ENCODE data around the gene DNAJB14. TPM values are rescaled to one million over a fixed set of nuclear protein-coding genes. Genes with fewer than 3 reads are reported as not detected.

The DNAJB14 gene
- total RNA-seq, 2 experiments from 2014 or later: 40.0 to 42.5 TPM

DNA sequence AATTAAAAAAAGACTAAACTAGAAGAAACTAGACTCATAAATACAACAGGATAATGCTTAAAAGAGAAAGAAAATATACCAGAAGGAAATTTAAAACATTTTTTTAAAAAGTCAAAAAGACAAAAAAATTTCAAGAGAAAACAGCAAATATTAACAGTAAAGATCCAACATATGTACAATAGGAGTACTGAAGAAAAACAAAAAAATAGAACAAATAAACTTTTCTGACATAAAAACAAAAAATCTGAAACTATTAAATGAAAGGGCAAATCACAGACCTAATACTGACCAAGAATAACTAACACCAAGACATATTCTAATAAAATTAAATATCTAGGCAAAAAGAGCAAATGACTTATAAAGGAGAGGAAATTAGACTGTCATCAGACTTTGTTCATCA lies 11.5 kb downstream of the DNAJB14 start:
- intact Hi-C loops (cut with micrococcal nuclease): no loop called here
- Mint-ChIP-seq H3K27ac (no peak overlapping the region), H3K36me3 (ENCODE audit: low read depth) (peaks cover 50% of the 10 kb centered on the region), H3K4me1 (ENCODE audit: low read depth) (peaks cover 39% of the 10 kb centered on the region), H3K9me3 (peaks cover 9% of the 10 kb centered on the region), H3K4me3 (no peak overlapping the region), H3K27me3 (no peaks in the 10 kb centered on the region)
- CTCF ChIA-PET: no interaction called here
- DNase-seq (no peak), ATAC-seq (no peak)
- TF ChIP-seq, protein P1, sequence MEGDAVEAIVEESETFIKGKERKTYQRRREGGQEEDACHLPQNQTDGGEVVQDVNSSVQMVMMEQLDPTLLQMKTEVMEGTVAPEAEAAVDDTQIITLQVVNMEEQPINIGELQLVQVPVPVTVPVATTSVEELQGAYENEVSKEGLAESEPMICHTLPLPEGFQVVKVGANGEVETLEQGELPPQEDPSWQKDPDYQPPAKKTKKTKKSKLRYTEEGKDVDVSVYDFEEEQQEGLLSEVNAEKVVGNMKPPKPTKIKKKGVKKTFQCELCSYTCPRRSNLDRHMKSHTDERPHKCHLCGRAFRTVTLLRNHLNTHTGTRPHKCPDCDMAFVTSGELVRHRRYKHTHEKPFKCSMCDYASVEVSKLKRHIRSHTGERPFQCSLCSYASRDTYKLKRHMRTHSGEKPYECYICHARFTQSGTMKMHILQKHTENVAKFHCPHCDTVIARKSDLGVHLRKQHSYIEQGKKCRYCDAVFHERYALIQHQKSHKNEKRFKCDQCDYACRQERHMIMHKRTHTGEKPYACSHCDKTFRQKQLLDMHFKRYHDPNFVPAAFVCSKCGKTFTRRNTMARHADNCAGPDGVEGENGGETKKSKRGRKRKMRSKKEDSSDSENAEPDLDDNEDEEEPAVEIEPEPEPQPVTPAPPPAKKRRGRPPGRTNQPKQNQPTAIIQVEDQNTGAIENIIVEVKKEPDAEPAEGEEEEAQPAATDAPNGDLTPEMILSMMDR (IDR thresholded peaks at IDR 0.05): no peak
- POLR2A ChIA-PET: no interaction called here

DNA sequence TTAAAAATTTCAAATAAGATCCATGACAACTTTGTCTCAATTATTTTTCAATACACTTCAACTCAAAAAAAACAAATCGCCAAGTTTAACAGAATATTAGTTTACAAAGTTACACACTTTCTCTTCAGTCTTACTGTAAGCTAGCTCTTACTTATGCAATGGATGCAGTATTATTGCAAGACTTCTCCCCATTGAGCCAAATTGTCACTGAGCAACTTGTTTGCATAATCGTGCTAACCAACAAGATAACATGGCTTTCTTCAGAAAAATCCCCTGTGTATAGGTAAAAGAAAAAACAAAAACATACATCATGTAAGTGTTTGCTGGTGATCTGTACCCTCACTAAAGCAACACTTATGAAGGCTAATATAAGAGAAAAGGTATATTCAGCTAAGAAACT lies 18.9 kb downstream of the DNAJB14 start:
- ATAC-seq: no peak
- ChIA-PET POLR2A (interaction anchor here (1.3 kb wide), 1 partner anchor 19 kb away, joined by 4 read pairs; no protein-coding TSS in a partner anchor), CTCF (interaction anchor here (1.1 to 2.0 kb wide), 2 partner anchors 12 to 13 kb away, joined by 4 to 6 read pairs; no protein-coding TSS in a partner anchor)
- no peaks in the 10 kb centered on the region for H3K9me3 Mint-ChIP-seq
- intact Hi-C loops (cut with micrococcal nuclease): no loop called here
- DNase-seq: no peak
- H3K27me3 Mint-ChIP-seq: no peaks in the 10 kb centered on the region
- H3K27ac Mint-ChIP-seq: no peak overlapping the region
- TF ChIP-seq, protein P1 (IDR thresholded peaks at IDR 0.05): no peak
- H3K4me1 Mint-ChIP-seq (ENCODE audit: low read depth): peaks cover 32% of the 10 kb centered on the region
- H3K36me3 Mint-ChIP-seq (ENCODE audit: low read depth): peaks cover 28% of the 10 kb centered on the region
- no peak overlapping the region for H3K4me3 Mint-ChIP-seq

DNA sequence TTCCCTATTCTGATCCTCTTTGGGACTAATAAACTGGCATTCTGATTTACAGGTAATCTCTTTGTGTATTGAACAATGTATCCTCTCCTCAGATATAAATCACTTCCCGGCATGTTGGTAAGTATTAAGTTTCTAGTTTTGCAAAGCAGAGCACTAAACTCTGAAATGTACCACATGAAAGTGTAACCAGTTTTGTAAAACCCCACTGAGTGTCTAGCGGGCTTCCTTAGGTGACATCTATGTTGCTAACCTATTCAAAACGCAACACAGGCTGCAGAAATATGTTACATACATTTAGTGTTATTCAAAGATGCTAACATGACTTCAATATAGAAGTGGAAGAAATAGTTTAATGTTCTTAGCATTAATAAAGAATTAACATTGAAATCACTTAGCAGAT lies 25.2 kb downstream of the DNAJB14 start:
- Mint-ChIP-seq H3K27ac (peak overlapping the region; percentile 68), H3K4me1 (ENCODE audit: low read depth) (peaks cover 29% of the 10 kb centered on the region), H3K4me3 (no peak overlapping the region), H3K9me3 (no peaks in the 10 kb centered on the region), H3K36me3 (ENCODE audit: low read depth) (peaks cover 42% of the 10 kb centered on the region), H3K27me3 (no peaks in the 10 kb centered on the region)
- ATAC-seq (peak; percentile 62), DNase-seq (peak; percentile 13)
- TF ChIP-seq, protein P1 (IDR thresholded peaks at IDR 0.05): no peak
- ChIA-PET POLR2A (no interaction called here), CTCF (interaction anchor here (1.5 kb wide), 1 partner anchor 28 kb away, joined by 3 read pairs; no protein-coding TSS in a partner anchor)
- intact Hi-C loops (cut with micrococcal nuclease): no loop called here

DNA sequence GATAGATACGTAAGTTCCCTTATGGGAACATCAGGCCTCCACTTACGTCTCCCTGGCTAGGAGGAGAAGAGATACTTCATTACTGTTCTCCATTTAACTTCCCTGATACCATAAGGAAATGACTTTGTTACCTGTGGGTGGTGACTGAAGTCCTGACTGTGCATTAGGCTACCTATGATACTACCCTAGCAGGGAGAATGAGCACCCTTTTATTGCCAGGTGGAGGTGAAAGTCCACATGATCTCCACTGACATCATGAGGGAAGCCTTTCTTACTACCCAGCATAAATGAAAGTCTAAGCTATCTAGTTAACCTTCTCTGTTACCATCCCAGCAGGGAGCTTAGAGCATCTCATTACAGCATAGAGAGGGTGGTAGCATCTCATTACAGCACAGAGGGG lies 27.8 kb downstream of the DNAJB14 start:
- peaks cover 29% of the 10 kb centered on the region for H3K4me1 Mint-ChIP-seq (ENCODE audit: low read depth)
- H3K36me3 Mint-ChIP-seq (ENCODE audit: low read depth): peaks cover 53% of the 10 kb centered on the region
- no peak for ATAC-seq
- POLR2A ChIA-PET: interaction anchor here (1.7 kb wide), 1 partner anchor 28 kb away, joined by 4 read pairs; the partner anchor contains the start of gene DNAJB14
- no peak for DNase-seq
- no peak overlapping the region for H3K4me3 Mint-ChIP-seq
- CTCF ChIA-PET: interaction anchor here (0.6 kb wide), 1 partner anchor 24 kb away, joined by 3 read pairs; the partner anchor contains the start of gene LAMTOR3
- TF ChIP-seq, protein P1 (IDR thresholded peaks at IDR 0.05): no peak
- no peaks in the 10 kb centered on the region for H3K9me3 Mint-ChIP-seq
- no peaks in the 10 kb centered on the region for H3K27me3 Mint-ChIP-seq
- intact Hi-C loops (cut with micrococcal nuclease): no loop called here
- no peak overlapping the region for H3K27ac Mint-ChIP-seq

DNA sequence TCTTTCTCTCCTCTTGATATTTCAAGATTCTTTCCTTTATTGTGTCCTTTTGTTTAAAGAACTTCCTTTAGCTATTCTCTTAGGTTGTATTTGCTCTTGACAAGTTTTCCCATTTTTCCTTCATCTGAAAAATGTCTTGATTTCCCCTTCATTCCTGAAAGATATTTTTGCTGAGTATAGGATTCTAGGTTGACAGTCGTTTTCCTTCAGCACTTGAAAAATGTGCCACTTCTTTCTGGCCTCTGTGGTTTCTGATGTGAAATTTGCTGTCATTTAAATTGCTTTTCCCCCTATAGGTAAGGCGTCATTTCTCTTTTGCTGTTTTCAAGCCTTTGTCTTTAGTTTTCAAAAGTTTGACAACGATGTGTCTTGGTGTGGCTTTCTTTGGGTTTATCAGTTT lies 28.8 kb downstream of the DNAJB14 start:
- TF ChIP-seq, protein P1 (IDR thresholded peaks at IDR 0.05): no peak
- POLR2A ChIA-PET: interaction anchor here (1.7 kb wide), 1 partner anchor 29 kb away, joined by 4 read pairs; the partner anchor contains the start of gene DNAJB14
- intact Hi-C loops (cut with micrococcal nuclease): no loop called here
- peaks cover 54% of the 10 kb centered on the region for H3K36me3 Mint-ChIP-seq (ENCODE audit: low read depth)
- no peaks in the 10 kb centered on the region for H3K9me3 Mint-ChIP-seq
- no peaks in the 10 kb centered on the region for H3K27me3 Mint-ChIP-seq
- no peak for ATAC-seq
- peaks cover 27% of the 10 kb centered on the region for H3K4me1 Mint-ChIP-seq (ENCODE audit: low read depth)
- no peak for DNase-seq
- no peak overlapping the region for H3K27ac Mint-ChIP-seq
- CTCF ChIA-PET: no interaction called here
- no peak overlapping the region for H3K4me3 Mint-ChIP-seq

Data from activated CD8-positive, alpha-beta T cell treated with anti-CD3 and anti-CD28 coated beads for 36 hours (primary cell).